VCaP (cell line): Measurements from ENCODE around the gene NKG7.
A peak's percentile ranks its signal among the peaks of the same experiment; 100 is the strongest.

Experiments used
- H3K27ac ChIP-seq: fragments of 450-650 bp; 2 replicates; pipeline ENCODE4 v1.5.1; 2017
- CTCF ChIP-seq: fragments of 450-650 bp; conservative IDR thresholded peaks from 2 replicates; pipeline ENCODE4 v1.5.1; 2017; ENCODE audit warnings: mild to moderate bottlenecking, moderate library complexity

The NKG7 gene

GRCh38 chr19:51341976-51342580, 30.4 kb downstream of the NKG7 start, which contains the start of gene VSIG10L:
Gene VSIG10L, minus strand, starts transcription at chr19:51342139. Its CDS starts 15 bp downstream, at chr19:51342124.
- TF ChIP-seq CTCF = no peak

GRCh38 chr19:51341066-51341465, 31.4 kb downstream of the NKG7 start:
- no peak for TF ChIP-seq CTCF
- no peak overlapping the region; the same call in 1 of the 2 replicates for H3K27ac ChIP-seq

More at GRCh38 chr19:51341976-51342580, 30.4 kb downstream of the NKG7 start, which contains the start of gene VSIG10L:
- peak within 1 kb of the TSS; percentile 26; the same call in 1 of the 2 replicates for H3K27ac ChIP-seq

GRCh38 chr19:51339687-51340656, 32.5 kb downstream of the NKG7 start:
- peak; percentile 55 for TF ChIP-seq CTCF
- H3K27ac ChIP-seq = peak overlapping the region; percentile 57

GRCh38 chr19:51339313-51339686, 33.2 kb downstream of the NKG7 start:
- H3K27ac ChIP-seq = peak overlapping the region; percentile 57
- TF ChIP-seq CTCF = no peak

GRCh38 chr19:51338563-51339312, 33.7 kb downstream of the NKG7 start:
- TF ChIP-seq CTCF = peak; percentile 98
- H3K27ac ChIP-seq = peak overlapping the region; percentile 57

- peak overlapping the region; percentile 57; the same call in 1 of the 2 replicates for H3K27ac ChIP-seq
- no peak for TF ChIP-seq CTCF
These were observed 34.4 kb downstream of the NKG7 start for GRCh38 chr19:51337861-51338562.
